HepG2 (cell line): Measurements from ENCODE around the gene RTEL1. TPM values are rescaled to one million over a fixed set of nuclear protein-coding genes. Genes with fewer than 3 reads are reported as not detected.

Experiments used
- HDAC2 ChIP-seq: sonication (generic); formaldehyde crosslinking; IDR thresholded peaks from 2 replicates; pipeline ENCODE4 v1.4.0; 2020; ENCODE audit warnings: missing genetic modification reagents
- MAZ ChIP-seq, 2 experiments: sonication (generic) in 1 of 2; formaldehyde crosslinking in 1 of 2; IDR thresholded peaks; 2 replicates each; pipeline versions ENCODE4 v1.5.0 to v1.6.1; 2012 to 2020; ENCODE audit warnings: low read depth in 2 of 2, mild to moderate bottlenecking in 2 of 2, borderline replicate concordance in 1 of 2, improper control_type of control experiment in 1 of 2, low read length in 1 of 2, missing genetic modification reagents in 1 of 2, moderate library complexity in 1 of 2
- NBN ChIP-seq: fragments of 450-650 bp; conservative IDR thresholded peaks from 2 replicates; pipeline ENCODE4 v1.6.1; 2017
- NFIB ChIP-seq: sonication (generic); formaldehyde crosslinking; IDR thresholded peaks from 2 replicates; pipeline ENCODE4 v1.9.0; 2021; ENCODE audit warnings: missing genetic modification reagents, mild to moderate bottlenecking, borderline replicate concordance
- NR2F6 ChIP-seq, 2 experiments: IDR thresholded peaks; 2 replicates each; pipeline ENCODE4 v1.6.1; 2016; ENCODE audit warnings: antibody characterized with exemption in 1 of 2, mild to moderate bottlenecking in 1 of 2
- ZFP37 ChIP-seq: sonication (generic); formaldehyde crosslinking; IDR thresholded peaks from 2 replicates; pipeline ENCODE4 v1.4.0; 2020; ENCODE audit warnings: missing genetic modification reagents, borderline replicate concordance
- ZNF451 ChIP-seq: sonication (generic); formaldehyde crosslinking; IDR thresholded peaks from 2 replicates; pipeline ENCODE4 v1.5.0; 2020; ENCODE audit warnings: mild to moderate bottlenecking, missing genetic modification reagents
- ZNF589 ChIP-seq: sonication (generic); formaldehyde crosslinking; conservative IDR thresholded peaks from 2 replicates; pipeline ENCODE4 v1.8.0; 2022; ENCODE audit warnings: mild to moderate bottlenecking, moderate library complexity, missing genetic modification reagents
- ZNF781 ChIP-seq: sonication (generic); formaldehyde crosslinking; IDR thresholded peaks from 2 replicates; pipeline ENCODE4 v1.5.1; 2020; ENCODE audit warnings: borderline replicate concordance, mild to moderate bottlenecking, missing genetic modification reagents; ENCODE audit errors: not compliant biosample characterization
- ZSCAN29 ChIP-seq: sonication (generic); formaldehyde crosslinking; conservative IDR thresholded peaks from 2 replicates; pipeline ENCODE4 v1.4.0; 2020; ENCODE audit warnings: mild to moderate bottlenecking, missing genetic modification reagents
- polyA plus RNA-seq, 8 experiments: library from polyadenylated mRNA; depleted of rRNA in 3 of 8; stranded (reverse) in 7 of 8; unstranded in 1 of 8; fragments of >200 nt; fragmentation: Illumina TruSeq in 4 of 8; extraction: Trizol in 4 of 8; gene quantifications; 2 replicates each; pipeline versions ENCODE4 v1.2.1 to v1.2.3, GENCODE V29; 2011 to 2016; ENCODE audit warnings: low read depth in 4 of 8, missing spikeins in 1 of 8, mixed read lengths in 1 of 8; ENCODE audit not compliant: insufficient read depth in 1 of 8
- total RNA-seq, 5 experiments: library from RNA; depleted of rRNA; stranded (reverse); fragments of >200 nt; fragmentation: Illumina TruSeq; extraction: Trizol; gene quantifications; 2 replicates each; pipeline ENCODE4 v1.2.3, GENCODE V29; 2016; ENCODE audit warnings: low read depth in 1 of 5
- TF ChIP-seq, protein P1 (sequence below): IDR thresholded peaks from 2 replicates; pipeline ENCODE4 v1.6.1; 2016; ENCODE audit warnings: low read depth, missing genetic modification reagents, missing compliant biosample characterization
- TF ChIP-seq, protein P2 (sequence below): sonication (generic); formaldehyde crosslinking; IDR thresholded peaks from 2 replicates; pipeline ENCODE4 v1.8.1; 2023; ENCODE audit warnings: missing genetic modification reagents, inconsistent platforms, borderline replicate concordance
- TF ChIP-seq, protein P3 (sequence below): fragments of 450-650 bp; IDR thresholded peaks from 2 replicates; pipeline ENCODE4 v1.6.1; 2017; ENCODE audit warnings: mild to moderate bottlenecking
- TF ChIP-seq, protein P4 (sequence below): sonication (generic); formaldehyde crosslinking; IDR thresholded peaks from 2 replicates; pipeline ENCODE4 v1.5.0; 2020; ENCODE audit warnings: missing genetic modification reagents, mild to moderate bottlenecking, borderline replicate concordance
- TF ChIP-seq, protein P5 (sequence below): sonication (generic); formaldehyde crosslinking; IDR thresholded peaks from 2 replicates; pipeline ENCODE4 v1.4.0; 2020; ENCODE audit warnings: missing genetic modification reagents

Gene RTEL1
- total and polyA plus RNA-seq, 2 of the 13 experiments (the other 11 are each of a cell fraction or from before 2014, with no cell fraction given): 21.8 to 36.4 TPM

DNA sequence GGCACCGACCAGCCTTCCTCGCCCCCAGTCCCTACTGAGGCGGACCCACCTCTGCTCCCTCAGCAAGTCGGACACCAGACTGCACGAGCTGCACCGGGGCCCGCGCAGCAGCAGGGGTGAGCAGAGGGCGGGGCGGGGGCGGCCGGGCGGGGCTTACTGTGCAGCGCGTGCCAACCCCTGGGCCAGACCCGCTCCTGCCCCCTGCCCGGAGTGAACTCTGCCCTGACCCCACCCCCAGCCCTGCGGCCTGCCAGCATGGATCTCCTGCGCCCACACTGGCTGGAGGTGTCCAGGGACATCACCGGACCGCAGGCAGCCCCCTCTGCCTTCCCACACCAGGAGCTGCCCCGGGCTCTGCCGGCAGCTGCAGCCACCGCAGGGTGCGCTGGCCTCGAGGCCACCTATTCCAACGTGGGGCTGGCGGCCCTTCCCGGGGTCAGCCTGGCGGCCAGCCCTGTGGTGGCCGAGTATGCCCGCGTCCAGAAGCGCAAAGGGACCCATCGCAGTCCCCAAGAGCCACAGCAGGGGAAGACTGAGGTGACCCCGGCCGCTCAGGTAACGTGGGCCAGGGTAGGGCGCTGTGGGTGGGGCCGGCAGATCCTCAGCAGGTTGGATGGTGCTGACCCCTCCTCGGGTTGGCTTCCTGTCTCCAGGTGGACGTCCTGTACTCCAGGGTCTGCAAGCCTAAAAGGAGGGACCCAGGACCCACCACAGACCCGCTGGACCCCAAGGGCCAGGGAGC is 80.0 kb downstream of the RTEL1 start (continued):
- TF ChIP-seq, protein P1, sequence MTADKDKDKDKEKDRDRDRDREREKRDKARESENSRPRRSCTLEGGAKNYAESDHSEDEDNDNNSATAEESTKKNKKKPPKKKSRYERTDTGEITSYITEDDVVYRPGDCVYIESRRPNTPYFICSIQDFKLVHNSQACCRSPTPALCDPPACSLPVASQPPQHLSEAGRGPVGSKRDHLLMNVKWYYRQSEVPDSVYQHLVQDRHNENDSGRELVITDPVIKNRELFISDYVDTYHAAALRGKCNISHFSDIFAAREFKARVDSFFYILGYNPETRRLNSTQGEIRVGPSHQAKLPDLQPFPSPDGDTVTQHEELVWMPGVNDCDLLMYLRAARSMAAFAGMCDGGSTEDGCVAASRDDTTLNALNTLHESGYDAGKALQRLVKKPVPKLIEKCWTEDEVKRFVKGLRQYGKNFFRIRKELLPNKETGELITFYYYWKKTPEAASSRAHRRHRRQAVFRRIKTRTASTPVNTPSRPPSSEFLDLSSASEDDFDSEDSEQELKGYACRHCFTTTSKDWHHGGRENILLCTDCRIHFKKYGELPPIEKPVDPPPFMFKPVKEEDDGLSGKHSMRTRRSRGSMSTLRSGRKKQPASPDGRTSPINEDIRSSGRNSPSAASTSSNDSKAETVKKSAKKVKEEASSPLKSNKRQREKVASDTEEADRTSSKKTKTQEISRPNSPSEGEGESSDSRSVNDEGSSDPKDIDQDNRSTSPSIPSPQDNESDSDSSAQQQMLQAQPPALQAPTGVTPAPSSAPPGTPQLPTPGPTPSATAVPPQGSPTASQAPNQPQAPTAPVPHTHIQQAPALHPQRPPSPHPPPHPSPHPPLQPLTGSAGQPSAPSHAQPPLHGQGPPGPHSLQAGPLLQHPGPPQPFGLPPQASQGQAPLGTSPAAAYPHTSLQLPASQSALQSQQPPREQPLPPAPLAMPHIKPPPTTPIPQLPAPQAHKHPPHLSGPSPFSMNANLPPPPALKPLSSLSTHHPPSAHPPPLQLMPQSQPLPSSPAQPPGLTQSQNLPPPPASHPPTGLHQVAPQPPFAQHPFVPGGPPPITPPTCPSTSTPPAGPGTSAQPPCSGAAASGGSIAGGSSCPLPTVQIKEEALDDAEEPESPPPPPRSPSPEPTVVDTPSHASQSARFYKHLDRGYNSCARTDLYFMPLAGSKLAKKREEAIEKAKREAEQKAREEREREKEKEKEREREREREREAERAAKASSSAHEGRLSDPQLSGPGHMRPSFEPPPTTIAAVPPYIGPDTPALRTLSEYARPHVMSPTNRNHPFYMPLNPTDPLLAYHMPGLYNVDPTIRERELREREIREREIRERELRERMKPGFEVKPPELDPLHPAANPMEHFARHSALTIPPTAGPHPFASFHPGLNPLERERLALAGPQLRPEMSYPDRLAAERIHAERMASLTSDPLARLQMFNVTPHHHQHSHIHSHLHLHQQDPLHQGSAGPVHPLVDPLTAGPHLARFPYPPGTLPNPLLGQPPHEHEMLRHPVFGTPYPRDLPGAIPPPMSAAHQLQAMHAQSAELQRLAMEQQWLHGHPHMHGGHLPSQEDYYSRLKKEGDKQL (CRISPR knock-in tag): peak; percentile 41; the same call in 1 of the 2 replicates
- TF ChIP-seq, protein P2, sequence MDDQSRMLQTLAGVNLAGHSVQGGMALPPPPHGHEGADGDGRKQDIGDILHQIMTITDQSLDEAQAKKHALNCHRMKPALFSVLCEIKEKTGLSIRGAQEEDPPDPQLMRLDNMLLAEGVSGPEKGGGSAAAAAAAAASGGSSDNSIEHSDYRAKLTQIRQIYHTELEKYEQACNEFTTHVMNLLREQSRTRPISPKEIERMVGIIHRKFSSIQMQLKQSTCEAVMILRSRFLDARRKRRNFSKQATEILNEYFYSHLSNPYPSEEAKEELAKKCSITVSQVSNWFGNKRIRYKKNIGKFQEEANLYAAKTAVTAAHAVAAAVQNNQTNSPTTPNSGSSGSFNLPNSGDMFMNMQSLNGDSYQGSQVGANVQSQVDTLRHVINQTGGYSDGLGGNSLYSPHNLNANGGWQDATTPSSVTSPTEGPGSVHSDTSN (CRISPR knock-in tag): 0 out of 2 replicates have a peak, but pooled peaks have one; percentile 74
- TF ChIP-seq NBN (no peak), ZNF781 (peak; percentile 91), ZNF589 (CRISPR knock-in tag) (peak; percentile 97), MAZ (IDR thresholded peaks at IDR 0.05; ENCODE audit: borderline replicate concordance, low read depth, low read length) (peak; percentile 97), MAZ (CRISPR knock-in tag; IDR thresholded peaks at IDR 0.05; ENCODE audit: low read depth) (peak; percentile 97), NFIB (no peak), NR2F6 (IDR thresholded peaks at IDR 0.05) (peak; percentile 78), NR2F6 (CRISPR knock-in tag; IDR thresholded peaks at IDR 0.05) (peak; percentile 96), HDAC2 (CRISPR knock-in tag) (peak; percentile 69), ZNF451 (CRISPR knock-in tag) (peak; percentile 75; the same call in 1 of the 2 replicates), ZSCAN29 (CRISPR knock-in tag) (peak; percentile 87), ZFP37 (CRISPR knock-in tag) (peak; percentile 30; the same call in 1 of the 2 replicates)
- TF ChIP-seq, protein P3, sequence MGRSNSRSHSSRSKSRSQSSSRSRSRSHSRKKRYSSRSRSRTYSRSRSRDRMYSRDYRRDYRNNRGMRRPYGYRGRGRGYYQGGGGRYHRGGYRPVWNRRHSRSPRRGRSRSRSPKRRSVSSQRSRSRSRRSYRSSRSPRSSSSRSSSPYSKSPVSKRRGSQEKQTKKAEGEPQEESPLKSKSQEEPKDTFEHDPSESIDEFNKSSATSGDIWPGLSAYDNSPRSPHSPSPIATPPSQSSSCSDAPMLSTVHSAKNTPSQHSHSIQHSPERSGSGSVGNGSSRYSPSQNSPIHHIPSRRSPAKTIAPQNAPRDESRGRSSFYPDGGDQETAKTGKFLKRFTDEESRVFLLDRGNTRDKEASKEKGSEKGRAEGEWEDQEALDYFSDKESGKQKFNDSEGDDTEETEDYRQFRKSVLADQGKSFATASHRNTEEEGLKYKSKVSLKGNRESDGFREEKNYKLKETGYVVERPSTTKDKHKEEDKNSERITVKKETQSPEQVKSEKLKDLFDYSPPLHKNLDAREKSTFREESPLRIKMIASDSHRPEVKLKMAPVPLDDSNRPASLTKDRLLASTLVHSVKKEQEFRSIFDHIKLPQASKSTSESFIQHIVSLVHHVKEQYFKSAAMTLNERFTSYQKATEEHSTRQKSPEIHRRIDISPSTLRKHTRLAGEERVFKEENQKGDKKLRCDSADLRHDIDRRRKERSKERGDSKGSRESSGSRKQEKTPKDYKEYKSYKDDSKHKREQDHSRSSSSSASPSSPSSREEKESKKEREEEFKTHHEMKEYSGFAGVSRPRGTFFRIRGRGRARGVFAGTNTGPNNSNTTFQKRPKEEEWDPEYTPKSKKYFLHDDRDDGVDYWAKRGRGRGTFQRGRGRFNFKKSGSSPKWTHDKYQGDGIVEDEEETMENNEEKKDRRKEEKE: no peak
- TF ChIP-seq, protein P4, sequence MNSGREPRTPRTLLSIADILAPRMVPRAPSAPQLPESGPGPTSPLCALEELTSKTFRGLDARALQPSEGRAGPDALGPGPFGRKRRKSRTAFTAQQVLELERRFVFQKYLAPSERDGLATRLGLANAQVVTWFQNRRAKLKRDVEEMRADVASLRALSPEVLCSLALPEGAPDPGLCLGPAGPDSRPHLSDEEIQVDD (CRISPR knock-in tag): no peak
- TF ChIP-seq, protein P5, sequence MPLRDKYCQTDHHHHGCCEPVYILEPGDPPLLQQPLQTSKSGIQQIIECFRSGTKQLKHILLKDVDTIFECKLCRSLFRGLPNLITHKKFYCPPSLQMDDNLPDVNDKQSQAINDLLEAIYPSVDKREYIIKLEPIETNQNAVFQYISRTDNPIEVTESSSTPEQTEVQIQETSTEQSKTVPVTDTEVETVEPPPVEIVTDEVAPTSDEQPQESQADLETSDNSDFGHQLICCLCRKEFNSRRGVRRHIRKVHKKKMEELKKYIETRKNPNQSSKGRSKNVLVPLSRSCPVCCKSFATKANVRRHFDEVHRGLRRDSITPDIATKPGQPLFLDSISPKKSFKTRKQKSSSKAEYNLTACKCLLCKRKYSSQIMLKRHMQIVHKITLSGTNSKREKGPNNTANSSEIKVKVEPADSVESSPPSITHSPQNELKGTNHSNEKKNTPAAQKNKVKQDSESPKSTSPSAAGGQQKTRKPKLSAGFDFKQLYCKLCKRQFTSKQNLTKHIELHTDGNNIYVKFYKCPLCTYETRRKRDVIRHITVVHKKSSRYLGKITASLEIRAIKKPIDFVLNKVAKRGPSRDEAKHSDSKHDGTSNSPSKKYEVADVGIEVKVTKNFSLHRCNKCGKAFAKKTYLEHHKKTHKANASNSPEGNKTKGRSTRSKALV (CRISPR knock-in tag): peak; percentile 84; the same call in 1 of the 2 replicates
